ENCODE data around the gene ESRRB.

- TF ChIP-seq CTCF (conservative IDR thresholded peaks at IDR 0.05; ENCODE audit: low read length) (no peak), EZH2phosphoT487 (IDR thresholded peaks at IDR 0.05; ENCODE audit: borderline replicate concordance, low read depth, low read length) (no peak)
Measured at GRCh38 chr14:76461886-76462285, 85.9 kb downstream of the ESRRB start.
